ENCODE data around the gene UBR1. TPM values are rescaled to one million over a fixed set of nuclear protein-coding genes. Genes with fewer than 3 reads are reported as not detected.

Gene UBR1
- total RNA-seq, 1 experiment from 2014 or later, result 30.8 TPM

DNA sequence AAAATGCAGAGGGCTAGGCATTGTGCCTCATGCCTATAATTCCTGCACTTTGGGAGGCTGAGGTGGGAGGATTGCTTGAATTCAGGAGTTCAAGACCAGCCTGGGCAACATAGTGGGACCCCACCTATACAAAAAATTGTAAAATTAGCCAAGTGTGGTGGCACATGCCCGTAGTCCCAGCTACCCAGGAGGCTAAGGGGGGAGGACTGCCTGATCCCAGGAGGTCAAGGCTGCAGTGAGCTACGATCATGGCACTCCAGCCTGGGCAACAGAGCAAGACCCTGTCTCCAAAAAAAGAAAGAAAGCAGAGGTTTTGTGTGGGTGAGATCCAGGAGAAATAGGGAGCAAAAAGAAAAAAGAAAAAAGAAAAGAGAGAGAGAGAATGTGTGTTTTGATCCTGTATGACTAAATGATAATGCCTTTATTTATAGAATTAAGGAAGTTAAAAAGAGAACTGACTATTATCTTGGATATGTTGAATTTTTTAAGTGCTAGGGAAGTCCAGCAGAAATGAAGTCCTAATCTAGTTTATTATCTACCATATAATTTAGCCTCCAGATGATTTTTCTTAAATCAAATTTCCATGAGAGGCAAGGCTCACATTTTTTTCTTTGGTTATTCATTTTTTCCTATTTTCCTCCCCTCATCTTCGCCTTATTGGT is 190.1 kb downstream of the UBR1 start:
- no peak overlapping the region for H3K27ac ChIP-seq (ENCODE audit: low read depth, low read length, poor library complexity, severe bottlenecking)
- no peaks in the 10 kb centered on the region for H3K9me3 ChIP-seq (ENCODE audit: low read depth, low read length, poor library complexity, severe bottlenecking)
- H3K27me3 ChIP-seq (replicated peaks; ENCODE audit: insufficient read depth, low read depth, low read length, poor library complexity), result no peaks in the 10 kb centered on the region
- intact Hi-C loops (cut with micrococcal nuclease; ENCODE audit: unreplicated experiment), result no loop called here
- POLR2A ChIA-PET (ENCODE audit: low non-redundant PET), result no interaction called here
- H3K4me3 ChIP-seq (ENCODE audit: low read depth, low read length, poor library complexity, severe bottlenecking), result no peak overlapping the region
- CTCF ChIA-PET, result no interaction called here
- peaks cover 6% of the 10 kb centered on the region for H3K4me1 ChIP-seq (ENCODE audit: insufficient read depth, low read length, poor library complexity, severe bottlenecking)
- no peak for DNase-seq (ENCODE audit: low spot score)
- H3K36me3 ChIP-seq (ENCODE audit: insufficient read depth, low read length, poor library complexity, severe bottlenecking), result no peaks in the 10 kb centered on the region
- TF ChIP-seq EZH2 (IDR thresholded peaks at IDR 0.05; ENCODE audit: borderline replicate concordance, low read depth, low read length, poor library complexity, severe bottlenecking), result no peak
- no peak for TF ChIP-seq CTCF (conservative IDR thresholded peaks at IDR 0.05; ENCODE audit: low read depth, low read length)
- no TSS peak for BruUV-seq (replicated peaks)

- ChIA-PET CTCF (no interaction called here), POLR2A (ENCODE audit: low non-redundant PET) (no interaction called here)
- peaks cover 6% of the 10 kb centered on the region for H3K4me1 ChIP-seq (ENCODE audit: insufficient read depth, low read length, poor library complexity, severe bottlenecking)
- no peak overlapping the region for H3K27ac ChIP-seq (ENCODE audit: low read depth, low read length, poor library complexity, severe bottlenecking)
- TF ChIP-seq CTCF (conservative IDR thresholded peaks at IDR 0.05; ENCODE audit: low read depth, low read length) (no peak), EZH2 (IDR thresholded peaks at IDR 0.05; ENCODE audit: borderline replicate concordance, low read depth, low read length, poor library complexity, severe bottlenecking) (no peak)
- H3K36me3 ChIP-seq (ENCODE audit: insufficient read depth, low read length, poor library complexity, severe bottlenecking), result no peaks in the 10 kb centered on the region
- no peak for DNase-seq (ENCODE audit: low spot score)
- intact Hi-C loops (cut with micrococcal nuclease; ENCODE audit: unreplicated experiment), result no loop called here
- no peak overlapping the region for H3K4me3 ChIP-seq (ENCODE audit: low read depth, low read length, poor library complexity, severe bottlenecking)
- no peaks in the 10 kb centered on the region for H3K9me3 ChIP-seq (ENCODE audit: low read depth, low read length, poor library complexity, severe bottlenecking)
- H3K27me3 ChIP-seq (replicated peaks; ENCODE audit: insufficient read depth, low read depth, low read length, poor library complexity), result no peaks in the 10 kb centered on the region
- no TSS peak for BruUV-seq (replicated peaks)
Observed at GRCh38 chr15:42914728-42915497, 190.9 kb downstream of the UBR1 start.

- no peaks in the 10 kb centered on the region for H3K36me3 ChIP-seq (ENCODE audit: insufficient read depth, low read length, poor library complexity, severe bottlenecking)
- no TSS peak for BruUV-seq (replicated peaks)
- no peak for DNase-seq (ENCODE audit: low spot score)
- H3K27me3 ChIP-seq (replicated peaks; ENCODE audit: insufficient read depth, low read depth, low read length, poor library complexity), result no peaks in the 10 kb centered on the region
- no peak overlapping the region for H3K4me3 ChIP-seq (ENCODE audit: low read depth, low read length, poor library complexity, severe bottlenecking)
- H3K27ac ChIP-seq (ENCODE audit: low read depth, low read length, poor library complexity, severe bottlenecking), result no peak overlapping the region
- H3K9me3 ChIP-seq (ENCODE audit: low read depth, low read length, poor library complexity, severe bottlenecking), result no peaks in the 10 kb centered on the region
- ChIA-PET POLR2A (ENCODE audit: low non-redundant PET) (no interaction called here), CTCF (no interaction called here)
- TF ChIP-seq CTCF (conservative IDR thresholded peaks at IDR 0.05; ENCODE audit: low read depth, low read length) (no peak), EZH2 (IDR thresholded peaks at IDR 0.05; ENCODE audit: borderline replicate concordance, low read depth, low read length, poor library complexity, severe bottlenecking) (no peak)
- peaks cover 2% of the 10 kb centered on the region for H3K4me1 ChIP-seq (ENCODE audit: insufficient read depth, low read length, poor library complexity, severe bottlenecking)
- intact Hi-C loops (cut with micrococcal nuclease; ENCODE audit: unreplicated experiment), result no loop called here
Observed at GRCh38 chr15:42911058-42911592, 194.7 kb downstream of the UBR1 start.

Data from A673 (cell line).